HCT116 (cell line): Measurements from ENCODE around the gene SENP3. TPM values are rescaled to one million over a fixed set of nuclear protein-coding genes. Genes with fewer than 3 reads are reported as not detected.

Experiments
- ATAC-seq: fragments of 200-7000 bp; cut with Tn5 transposase; 2 replicates; pipeline ENCODE4 v1.9.1; 2020; ENCODE audit warnings: mild to moderate bottlenecking, moderate library complexity
- BruUV-seq: library from RNA; stranded (reverse); fragments of 400-500 nt; replicated peaks from 2 replicates; lab custom pipeline; 2021; lab: Mats Ljungman, UMichigan
- CTCF ChIA-PET: fragments of 300-600 bp; sonication (Branson Sonifier 250); formaldehyde crosslinking; loops from one replicate; lab custom pipeline; 2021; ENCODE audit warnings: antibody characterized with exemption; lab: Charles Lee
- POLR2A ChIA-PET: fragments of 300-600, 350-600 bp; sonication (Branson Sonifier 250); formaldehyde crosslinking; loops from one replicate; lab custom pipeline; 2021; ENCODE audit warnings: antibody characterized with exemption; lab: Charles Lee
- RAD21 ChIA-PET, 2 experiments: fragments of 300-600 bp; sonication (Branson Sonifier 250); formaldehyde crosslinking; loops; one replicate each; lab custom pipeline; 2023; ENCODE audit warnings: low total read pairs in 2 of 2; ENCODE audit not compliant: uncharacterized antibody in 2 of 2, unreplicated experiment in 2 of 2, low non-redundant PET in 1 of 2; lab: Charles Lee
- DNase-seq: peaks from one replicate; pipeline ENCODE4 v3.0.0-alpha.2; 2010; ENCODE audit warnings: low read depth, low spot score
- H2AFZ ChIP-seq: fragments of 200-600 bp; shearing (Covaris generic), sonication (generic); 2 replicates; pipeline ENCODE4 v1.6.1; 2017; ENCODE audit warnings: low read depth, mixed run types, mixed read lengths, antibody characterized with exemption, low read length; ENCODE audit not compliant: poor library complexity, severe bottlenecking
- H3K27ac ChIP-seq: 2 replicates; pipeline ENCODE4 v1.5.1; 2012; ENCODE audit warnings: low read depth, low read length
- H3K27me3 ChIP-seq: fragments of 200-600 bp; sonication (generic); 2 replicates; pipeline ENCODE4 v1.6.1; 2016; ENCODE audit warnings: mixed run types, low read length, mixed read lengths; ENCODE audit not compliant: insufficient read depth
- H3K36me3 ChIP-seq, 2 experiments: fragments of 200-500 bp in 1 of 2; fragments of 200-600 bp in 1 of 2; sonication (Bioruptor generic) in 1 of 2; sonication (generic) in 1 of 2; 2 replicates each; pipeline versions ENCODE4 v1.5.1 to v1.6.1; 2014 to 2016; ENCODE audit warnings: low read length in 2 of 2, inconsistent platforms in 1 of 2, mixed read lengths in 1 of 2, mixed run types in 1 of 2; ENCODE audit not compliant: insufficient read depth in 2 of 2, control insufficient read depth in 1 of 2
- H3K4me1 ChIP-seq, 2 experiments: fragments of 200-600 bp in 1 of 2; sonication (generic) in 1 of 2; 2 replicates each; pipeline versions ENCODE4 v1.5.1 to v1.6.1; 2012 to 2017; ENCODE audit warnings: low read length in 2 of 2, inconsistent platforms in 1 of 2, mild to moderate bottlenecking in 1 of 2, mixed read lengths in 1 of 2, mixed run types in 1 of 2, moderate library complexity in 1 of 2; ENCODE audit not compliant: insufficient read depth in 2 of 2, control insufficient read depth in 1 of 2
- H3K4me2 ChIP-seq: fragments of 200-600 bp; sonication (generic); 2 replicates; pipeline ENCODE4 v1.6.1; 2017; ENCODE audit warnings: mixed run types, low read length, mixed read lengths
- H3K4me3 ChIP-seq, 2 experiments: fragments of 200-600 bp in 1 of 2; sonication (generic) in 1 of 2; replicated peaks in 1 of 2; 2 replicates each; pipeline ENCODE4 v1.5.1; 2011 to 2016; ENCODE audit warnings: low read length in 2 of 2, control low read depth in 1 of 2, low read depth in 1 of 2, mild to moderate bottlenecking in 1 of 2, mixed read lengths in 1 of 2, mixed run types in 1 of 2
- H3K79me2 ChIP-seq: fragments of 200-600 bp; sonication (generic); 2 replicates; pipeline ENCODE4 v1.6.1; 2017; ENCODE audit warnings: mild to moderate bottlenecking, mixed run types, low read length, moderate library complexity, mixed read lengths; ENCODE audit not compliant: insufficient read depth
- H3K9ac ChIP-seq: fragments of 200-600 bp; sonication (generic); 2 replicates; pipeline ENCODE4 v1.6.1; 2016; ENCODE audit warnings: low read length, mixed read lengths
- H3K9me2 ChIP-seq: fragments of 200-600 bp; sonication (generic), shearing (Covaris generic); 2 replicates; pipeline ENCODE4 v1.6.1; 2017; ENCODE audit warnings: mixed run types, mild to moderate bottlenecking, moderate library complexity; ENCODE audit not compliant: insufficient read depth
- H3K9me3 ChIP-seq, 2 experiments: fragments of 200-500 bp in 1 of 2; fragments of 200-600 bp in 1 of 2; sonication (Bioruptor generic) in 1 of 2; sonication (generic) in 1 of 2; 2 replicates each; pipeline ENCODE4 v1.6.1; 2014 to 2017; ENCODE audit warnings: low read length in 2 of 2, mixed read lengths in 2 of 2, inconsistent platforms in 1 of 2, low read depth in 1 of 2, mild to moderate bottlenecking in 1 of 2, mixed run types in 1 of 2, moderate library complexity in 1 of 2; ENCODE audit not compliant: control insufficient read depth in 1 of 2, insufficient read depth in 1 of 2
- H4K20me1 ChIP-seq: fragments of 200-600 bp; sonication (generic), shearing (Covaris generic); 2 replicates; pipeline ENCODE4 v1.6.1; 2017; ENCODE audit warnings: mixed run types, mild to moderate bottlenecking, moderate library complexity; ENCODE audit not compliant: insufficient read depth
- ATF3 ChIP-seq: IDR thresholded peaks from 2 replicates; pipeline ENCODE4 v1.6.1; 2012
- EGR1 ChIP-seq: IDR thresholded peaks from 2 replicates; pipeline ENCODE4 v1.6.1; 2012; ENCODE audit warnings: low read depth
- ELF1 ChIP-seq: IDR thresholded peaks from 2 replicates; pipeline ENCODE4 v1.6.1; 2012; ENCODE audit warnings: low read depth, borderline replicate concordance
- EZH2 ChIP-seq: fragments of 200-600 bp; sonication (generic); IDR thresholded peaks from 2 replicates; pipeline ENCODE4 v1.6.1; 2017; ENCODE audit warnings: antibody characterized with exemption, mixed run types
- EZH2phosphoT487 ChIP-seq: fragments of 200-600 bp; IDR thresholded peaks from 2 replicates; pipeline ENCODE4 v1.6.1; 2018; ENCODE audit warnings: antibody characterized with exemption, borderline replicate concordance
- FOSL1 ChIP-seq: IDR thresholded peaks from 2 replicates; pipeline ENCODE4 v1.6.1; 2012; ENCODE audit warnings: low read depth
- JUND ChIP-seq: IDR thresholded peaks from 2 replicates; pipeline ENCODE4 v1.6.1; 2012
- MAX ChIP-seq: IDR thresholded peaks from 2 replicates; pipeline ENCODE4 v1.6.1; 2012
- POLR2A ChIP-seq: IDR thresholded peaks from 2 replicates; pipeline ENCODE4 v1.7.0; 2011; ENCODE audit warnings: borderline replicate concordance; ENCODE audit not compliant: insufficient read depth, insufficient read length; ENCODE audit errors: extremely low read depth
- POLR2AphosphoS5 ChIP-seq: IDR thresholded peaks from 2 replicates; pipeline ENCODE4 v1.6.1; 2011; ENCODE audit warnings: mild to moderate bottlenecking, low read depth, low read length, moderate library complexity
- RAD21 ChIP-seq: IDR thresholded peaks from 2 replicates; pipeline ENCODE4 v1.6.1; 2012; ENCODE audit warnings: low read depth, mild to moderate bottlenecking
- REST ChIP-seq: IDR thresholded peaks from 2 replicates; pipeline ENCODE4 v1.6.1; 2012; ENCODE audit warnings: low read depth
- SIN3A ChIP-seq: IDR thresholded peaks from 2 replicates; pipeline ENCODE4 v1.6.1; 2012; ENCODE audit warnings: low read depth
- SP1 ChIP-seq: IDR thresholded peaks from 2 replicates; pipeline ENCODE4 v1.6.1; 2012; ENCODE audit warnings: low read depth
- SRF ChIP-seq: IDR thresholded peaks from 2 replicates; pipeline ENCODE4 v1.6.1; 2012; ENCODE audit warnings: low read depth
- TCF7L2 ChIP-seq: IDR thresholded peaks from 2 replicates; pipeline ENCODE4 v1.7.0; 2011; ENCODE audit warnings: borderline replicate concordance, inconsistent platforms; ENCODE audit not compliant: insufficient read depth, insufficient read length; ENCODE audit errors: extremely low read depth
- YY1 ChIP-seq: IDR thresholded peaks from 2 replicates; pipeline ENCODE4 v1.6.1; 2011; ENCODE audit warnings: low read length, low read depth, moderate library complexity, mild to moderate bottlenecking; ENCODE audit not compliant: insufficient replicate concordance; ENCODE audit errors: extremely low read depth
- ZFX ChIP-seq: fragments of 450-650 bp; IDR thresholded peaks from 2 replicates; pipeline ENCODE4 v1.6.1; 2017
- ZNF274 ChIP-seq: fragments of 200-500 bp; sonication (Bioruptor generic); IDR thresholded peaks from 2 replicates; pipeline ENCODE4 v1.6.1; 2014; ENCODE audit warnings: mild to moderate bottlenecking, low read depth, low read length, inconsistent platforms
- intact Hi-C: fragments of 100-400 bp; cut with micrococcal nuclease; formaldehyde crosslinking; loops from 2 replicates; pipeline ENCODE4 v1.10.0; 2022
- total RNA-seq: library from RNA; stranded (reverse); gene quantifications from one replicate; pipeline ENCODE4 v1.2.1, GENCODE V29; 2021; ENCODE audit not compliant: unreplicated experiment

Gene SENP3
- total RNA-seq, 1 experiment from 2014 or later = 73.8 TPM

- Histone ChIP-seq H3K36me3 (no peaks in the 10 kb centered on the region), H3K27ac (peak overlapping the region; percentile 86; the same call in 1 of the 2 replicates), H3K9ac (peak overlapping the region; percentile 18; the same call in 1 of the 2 replicates), H3K4me3 (no peak overlapping the region), H3K9me2 (no peaks in the 10 kb centered on the region), H3K4me1 (peaks cover 25 to 47% of the 10 kb centered on the region in 2 experiments), H3K27me3 (no peaks in the 10 kb centered on the region), H3K4me2 (peak overlapping the region; percentile 52), H4K20me1 (no peaks in the 10 kb centered on the region), H3K79me2 (peaks cover 15% of the 10 kb centered on the region), H2AFZ (no peak overlapping the region), H3K9me3 (no peaks in the 10 kb centered on the region)
- DNase-seq (no peak), ATAC-seq (no peak)
- BruUV-seq = no TSS peak
- no peak for TF ChIP-seq EGR1
- no peak for TF ChIP-seq EZH2
- no peak for TF ChIP-seq REST
- no peak for TF ChIP-seq EZH2phosphoT487
- no peak for TF ChIP-seq MAX
- no peak for TF ChIP-seq ELF1
- TF ChIP-seq JUND = no peak
- TF ChIP-seq SRF = no peak
- TF ChIP-seq RAD21 = no peak
- TF ChIP-seq TCF7L2 = no peak
- TF ChIP-seq FOSL1 = no peak
- no peak for TF ChIP-seq SIN3A
- no peak for TF ChIP-seq ATF3
- TF ChIP-seq SP1 = no peak
- no peak for TF ChIP-seq YY1
- no peak for TF ChIP-seq ZFX
- TF ChIP-seq POLR2A = no peak
- no peak for TF ChIP-seq POLR2AphosphoS5
- TF ChIP-seq ZNF274 = no peak
- ChIA-PET CTCF (no interaction called here), POLR2A (no interaction called here), RAD21 (no interaction called here)
- intact Hi-C loops = no loop called here
Observed at GRCh38 chr17:7557775-7558543, 3.8 kb upstream of the SENP3 start.
